Fibroblast of lung (primary cell): ENCODE results near the gene HSP90AB1.

Experiments
- CTCF ChIP-seq, 2 donors: IDR thresholded peaks in 1 of 2; conservative IDR thresholded peaks in 1 of 2; 1 replicate in 1 of 2; 2 replicates in 1 of 2; pipeline ENCODE4 v1.5.1; 2011 to 2012; ENCODE audit warnings: low read length in 2 of 2, control low read depth in 1 of 2, inconsistent platforms in 1 of 2, low read depth in 1 of 2, mild to moderate bottlenecking in 1 of 2
- EZH2 ChIP-seq: IDR thresholded peaks from 2 replicates; pipeline ENCODE4 v1.5.1; 2012; ENCODE audit warnings: low read length, control low read depth, mild to moderate bottlenecking; ENCODE audit errors: missing control alignments

GRCh38 chr6:44250718-44251123 is 3.8 kb downstream of the HSP90AB1 start:
- TF ChIP-seq CTCF (conservative IDR thresholded peaks at IDR 0.05 in 1 of 2, IDR thresholded peaks at IDR 0.05 in 1 of 2; ENCODE audit: low read depth in 1 of 2, low read length in 2 of 2) (no peak), EZH2 (no peak)
